Fibroblast of upper back skin (primary cell): ENCODE data around the gene SUPT20HL1.

ENCODE experiments used
- DNase-seq: peaks from one replicate; pipeline ENCODE4 v3.0.0-alpha.2; 2013

The SUPT20HL1 gene

DNA sequence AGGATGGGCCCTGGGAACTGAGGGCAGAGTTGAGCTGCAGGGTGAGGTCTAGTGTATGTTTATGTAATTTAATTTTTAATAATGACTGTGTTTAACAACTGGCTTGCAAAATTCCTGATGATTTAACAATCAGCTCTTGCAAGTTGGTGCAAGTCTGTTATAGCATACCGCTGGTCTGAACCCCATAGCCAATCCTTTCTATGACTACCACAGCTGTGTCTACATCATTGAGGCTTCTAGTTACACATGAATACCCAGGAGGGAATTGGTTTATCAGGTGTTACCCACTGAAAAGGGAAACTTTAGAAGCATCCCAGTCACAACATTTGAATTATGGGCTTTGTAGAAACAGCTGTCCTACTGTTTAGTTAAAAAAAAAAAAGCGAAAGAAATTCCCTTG, 38.3 kb downstream of the SUPT20HL1 start:
- DNase-seq: peak; percentile 16

DNA sequence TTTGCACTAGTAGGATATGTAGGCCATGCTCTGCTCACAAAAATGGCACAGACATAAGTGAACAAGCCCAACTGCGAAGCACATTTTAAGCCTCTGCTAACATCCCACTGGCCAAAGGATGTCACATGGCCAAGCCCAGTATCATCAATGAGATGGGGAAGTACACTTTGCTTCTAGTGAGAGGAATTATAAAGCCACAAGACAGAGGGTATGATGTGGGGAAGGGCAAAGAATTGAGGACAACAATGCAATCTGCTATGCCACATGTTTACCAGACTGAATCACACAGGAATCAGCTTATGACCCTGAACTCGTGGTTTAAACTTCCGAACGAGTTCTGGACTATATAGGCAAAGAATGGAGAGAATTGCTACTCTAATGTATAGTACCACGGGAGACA, 39.1 kb downstream of the SUPT20HL1 start:
- DNase-seq: no peak

DNA sequence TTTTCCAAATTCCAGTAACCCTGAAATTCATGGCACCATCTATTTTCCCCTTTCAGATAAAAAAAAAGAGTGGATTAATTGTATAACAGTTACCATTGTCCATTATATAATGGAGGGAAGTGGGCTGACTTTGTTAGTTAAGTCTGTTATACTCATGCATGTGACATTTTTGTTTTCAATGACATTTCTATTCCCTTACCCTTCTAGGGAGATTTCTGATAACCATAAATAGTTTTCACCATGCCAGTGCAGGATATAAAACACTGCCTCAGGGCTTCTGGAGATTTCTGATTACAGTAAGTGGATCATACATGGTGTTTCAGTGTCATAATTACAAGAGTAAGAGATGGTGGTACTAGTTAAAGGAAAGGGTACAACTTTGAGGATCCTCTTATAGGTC, 45.5 kb downstream of the SUPT20HL1 start:
- no peak for DNase-seq
